ENCODE measurements around the gene TIE1.

Gene TIE1

GRCh38 chr1:43308635-43309404 lies 8.0 kb downstream of the TIE1 start:
- TF ChIP-seq CTCF (conservative IDR thresholded peaks at IDR 0.05) (no peak), ZFX (IDR thresholded peaks at IDR 0.05) (no peak)
- no peak overlapping the region for H3K27ac ChIP-seq

GRCh38 chr1:43309405-43310025 lies 8.7 kb downstream of the TIE1 start:
- no peak for TF ChIP-seq CTCF (conservative IDR thresholded peaks at IDR 0.05)
- no peak for TF ChIP-seq ZFX (IDR thresholded peaks at IDR 0.05)

GRCh38 chr1:43311521-43311920 lies 10.7 kb downstream of the TIE1 start:
- TF ChIP-seq ZFX (IDR thresholded peaks at IDR 0.05), result no peak
- no peak for TF ChIP-seq CTCF (conservative IDR thresholded peaks at IDR 0.05)
- H3K27ac ChIP-seq, result no peak overlapping the region

More at GRCh38 chr1:43309405-43310025, 8.7 kb downstream of the TIE1 start:
- no peak overlapping the region for H3K27ac ChIP-seq

- no peak for TF ChIP-seq CTCF (conservative IDR thresholded peaks at IDR 0.05)
- no peak for TF ChIP-seq ZFX (IDR thresholded peaks at IDR 0.05)
Observed at GRCh38 chr1:43312212-43312623, 11.4 kb downstream of the TIE1 start.

GRCh38 chr1:43312663-43313515 lies 12.1 kb downstream of the TIE1 start:
- TF ChIP-seq CTCF (conservative IDR thresholded peaks at IDR 0.05), result no peak
- TF ChIP-seq ZFX (IDR thresholded peaks at IDR 0.05), result no peak
- no peak overlapping the region for H3K27ac ChIP-seq

More at GRCh38 chr1:43312212-43312623, 11.4 kb downstream of the TIE1 start:
- no peak overlapping the region for H3K27ac ChIP-seq

- TF ChIP-seq CTCF (conservative IDR thresholded peaks at IDR 0.05), result no peak
- TF ChIP-seq ZFX (IDR thresholded peaks at IDR 0.05), result no peak
- no peak overlapping the region for H3K27ac ChIP-seq
Observed at GRCh38 chr1:43313771-43314170, 13.0 kb downstream of the TIE1 start.

Measured in C4-2B (cell line).